GM19324 (cell line): ENCODE results near the gene FER.
"Not testable (repeated sequence)": the region's sequence is repeated elsewhere in the genome, so short reads cannot be mapped to it uniquely, and the experiment has no call there.

Experiments
- ATAC-seq: cut with Tn5 transposase; IDR thresholded peaks from one replicate; pipeline ENCODE4 v1.9.1; 2021; ENCODE audit warnings: mild to moderate bottlenecking, moderate library complexity; ENCODE audit not compliant: unreplicated experiment, low FRiP score

Gene FER

DNA sequence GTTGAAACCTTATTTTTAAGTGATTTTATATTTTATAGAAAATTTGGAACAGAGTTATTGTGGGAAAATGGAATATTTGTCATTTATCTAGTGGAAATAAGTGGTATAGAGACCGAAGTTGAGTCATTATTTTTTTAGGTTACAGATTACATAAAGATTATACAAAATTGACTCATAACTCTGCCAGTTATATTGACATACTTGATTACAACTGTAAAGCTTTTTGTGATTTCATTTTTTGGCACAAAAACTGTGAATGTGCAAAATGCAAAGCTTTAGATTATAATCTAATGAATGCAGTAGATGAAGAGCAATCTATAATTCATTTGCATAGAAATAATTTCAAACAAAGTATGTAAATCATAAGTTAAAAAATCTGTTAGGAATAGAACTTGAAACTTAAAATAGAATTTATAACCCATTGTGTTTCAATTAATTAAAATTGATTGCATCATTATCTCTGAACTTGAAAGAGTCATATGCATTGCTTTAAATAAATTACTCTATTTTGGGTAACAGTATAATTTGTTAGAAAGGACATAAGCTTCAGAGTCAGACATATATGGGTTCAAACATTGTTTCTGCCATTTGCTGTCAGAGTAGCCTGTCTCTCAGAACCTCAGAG lies 280.4 kb downstream of the FER start:
- ATAC-seq, result no peak

GRCh38 chr5:109028608-109029299 lies 281.1 kb downstream of the FER start:
- no peak for ATAC-seq

DNA sequence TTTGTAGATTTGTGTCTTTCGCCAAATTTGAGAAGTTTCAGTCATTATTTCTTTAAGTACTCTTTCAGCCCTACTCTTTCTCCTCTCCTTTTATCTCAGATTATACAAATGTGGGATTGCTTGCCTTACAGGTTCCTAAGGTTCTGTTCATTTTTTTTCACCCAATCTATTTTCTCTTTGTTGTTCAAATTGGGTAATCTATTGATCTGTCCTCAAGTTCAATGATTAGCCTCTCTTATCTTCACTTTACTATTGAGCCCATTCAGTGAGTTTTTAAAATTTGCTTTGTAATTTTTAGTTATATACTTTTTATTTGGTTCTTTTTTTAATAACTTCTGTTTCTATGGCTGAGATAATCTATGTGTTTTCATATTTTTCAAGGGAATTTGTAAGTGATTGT lies 282.1 kb downstream of the FER start:
- no peak for ATAC-seq

DNA sequence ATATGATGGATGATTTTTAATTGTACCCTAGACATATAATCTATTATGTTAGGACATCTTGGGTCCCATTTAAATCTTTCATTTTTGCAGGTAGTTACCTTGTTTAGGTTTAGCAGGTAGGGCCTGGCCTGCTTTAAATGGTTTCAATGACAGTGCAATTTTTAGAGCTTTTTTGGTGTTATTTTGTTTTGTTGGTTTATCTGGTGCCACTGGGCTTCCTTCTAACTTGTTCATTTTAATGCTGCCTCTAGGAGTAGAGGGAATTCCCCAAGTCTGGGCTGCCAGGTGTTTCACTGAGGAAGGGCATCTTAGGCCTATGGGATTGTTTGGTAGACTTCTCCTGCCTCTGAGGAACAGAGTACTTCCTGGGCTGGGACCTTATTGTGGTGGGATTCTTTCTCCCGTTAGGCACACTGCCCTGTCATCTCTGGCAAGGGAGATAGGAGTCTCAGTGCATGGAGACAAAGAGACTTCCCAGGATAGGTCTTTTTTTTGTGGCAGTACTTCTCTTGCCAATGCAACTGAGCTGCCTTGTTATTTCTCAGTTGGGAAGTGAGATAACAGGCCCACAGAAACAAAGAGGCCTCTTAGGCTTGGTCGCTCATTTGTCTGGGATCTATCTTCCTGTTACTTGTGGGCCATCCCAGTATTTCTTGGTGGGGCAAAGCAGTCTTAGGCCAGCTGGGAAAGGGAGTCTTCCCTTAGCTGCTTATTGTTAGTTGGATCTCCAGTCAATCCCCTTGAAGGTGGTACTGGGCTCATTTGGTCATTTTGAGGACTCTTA lies 282.9 kb downstream of the FER start:
- no peak for ATAC-seq

DNA sequence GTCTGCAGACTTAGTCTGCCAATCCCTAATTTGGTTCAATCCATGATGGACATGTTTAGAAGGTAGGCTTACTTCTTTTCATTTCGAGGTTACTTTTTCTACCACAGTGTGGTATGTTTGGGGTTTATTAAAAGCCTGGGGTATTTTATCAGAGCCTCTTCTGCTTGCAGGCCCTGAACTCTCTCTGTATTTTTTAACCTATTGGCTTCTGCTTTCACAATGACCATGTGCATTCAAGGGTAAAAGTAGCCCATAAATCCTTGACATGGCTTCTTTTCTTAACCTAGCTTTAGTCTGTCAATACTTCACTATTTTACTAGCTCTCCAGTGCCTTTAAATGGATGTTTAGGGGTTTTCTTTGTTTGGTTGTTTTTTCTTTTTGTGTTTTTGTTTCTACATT lies 286.6 kb downstream of the FER start:
- no peak for ATAC-seq

- ATAC-seq, result no peak
These were observed 287.7 kb downstream of the FER start for GRCh38 chr5:109035436-109035835.

DNA sequence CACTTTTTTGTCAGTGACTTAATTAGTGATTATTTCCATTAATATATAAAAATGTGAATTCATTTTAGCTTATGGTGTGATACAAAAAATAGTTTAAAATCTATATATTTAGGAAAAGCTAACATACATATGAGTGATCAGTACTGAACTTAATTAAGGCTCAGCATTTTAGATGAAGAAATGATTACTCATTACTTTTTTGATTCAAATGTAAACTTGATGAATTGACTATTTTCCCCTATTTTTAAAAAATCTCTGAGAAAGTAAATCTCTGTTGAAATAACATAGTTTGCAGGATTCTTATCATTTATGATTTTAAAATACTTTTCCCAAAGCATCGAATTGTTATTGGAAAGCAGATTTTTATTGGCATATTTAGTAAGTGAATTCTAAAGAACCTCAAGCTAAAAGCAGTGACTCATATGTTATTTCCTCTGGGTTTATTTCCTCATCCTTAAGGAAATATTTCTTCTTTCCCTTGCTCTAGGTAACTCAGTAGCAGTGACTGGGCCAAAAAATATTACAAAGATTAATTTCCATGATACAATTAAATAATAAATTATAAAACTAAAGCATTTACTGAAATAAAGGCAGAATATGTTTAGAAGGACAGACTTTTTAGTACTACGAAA lies 290.6 kb downstream of the FER start:
- no peak for ATAC-seq

DNA sequence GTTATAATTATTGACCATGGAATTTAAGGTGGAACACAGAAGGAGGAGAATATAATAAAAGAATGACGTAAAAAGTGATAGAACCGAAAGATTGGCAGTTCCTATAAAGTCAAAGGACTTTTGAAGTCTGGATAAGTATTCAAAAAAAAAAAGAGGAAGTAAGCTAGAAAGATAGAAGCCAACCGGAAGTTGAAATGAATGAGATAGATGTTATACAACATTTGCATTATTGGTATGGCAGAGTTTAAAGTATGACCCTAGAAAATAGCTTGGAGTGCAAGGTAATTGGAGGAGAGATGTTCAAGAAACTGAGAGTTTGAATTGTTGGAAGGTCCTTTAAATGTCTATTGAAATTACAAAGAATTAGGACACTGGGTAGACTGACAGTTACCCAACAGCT lies 293.6 kb downstream of the FER start:
- ATAC-seq, result no peak

- ATAC-seq, result no peak
These were observed 298.0 kb downstream of the FER start for GRCh38 chr5:109045710-109046109.

DNA sequence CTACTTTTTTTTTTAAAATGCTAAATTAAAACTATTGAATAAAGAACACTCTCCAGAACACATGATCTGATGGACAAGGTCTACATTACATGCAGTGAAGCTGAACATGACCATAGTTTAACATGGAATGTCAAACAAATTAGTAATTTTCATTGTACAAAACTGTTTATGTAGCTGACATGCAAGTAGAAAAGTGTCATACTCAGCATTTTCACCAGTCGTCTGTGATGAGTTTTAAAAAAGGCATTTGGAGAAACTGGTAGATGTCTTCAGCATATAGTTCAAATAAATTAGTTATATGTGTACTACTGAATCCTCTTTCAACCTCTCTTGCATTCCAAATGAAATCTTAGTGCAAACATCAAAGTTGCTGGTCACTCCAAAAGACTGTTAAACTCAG lies 301.9 kb downstream of the FER start:
- no peak for ATAC-seq

DNA sequence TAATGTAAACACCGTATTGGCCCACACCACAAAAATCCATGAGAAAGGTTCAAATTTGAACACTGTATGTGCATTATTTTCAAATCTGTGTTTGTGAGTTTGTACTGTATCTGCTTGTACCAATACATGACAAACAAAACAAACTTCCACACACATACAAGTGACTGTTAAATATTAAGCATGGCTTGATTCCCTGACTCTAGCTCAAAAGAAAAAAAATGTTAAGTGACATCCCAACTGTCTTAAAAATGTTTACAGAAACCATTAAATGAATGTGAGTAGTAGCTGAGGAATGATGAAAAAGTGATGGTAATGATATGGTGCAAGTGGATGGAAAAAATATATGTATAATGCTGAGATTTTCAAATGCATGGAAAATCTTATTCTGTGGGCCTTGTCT lies 302.6 kb downstream of the FER start:
- ATAC-seq, result not testable (repeated sequence)

DNA sequence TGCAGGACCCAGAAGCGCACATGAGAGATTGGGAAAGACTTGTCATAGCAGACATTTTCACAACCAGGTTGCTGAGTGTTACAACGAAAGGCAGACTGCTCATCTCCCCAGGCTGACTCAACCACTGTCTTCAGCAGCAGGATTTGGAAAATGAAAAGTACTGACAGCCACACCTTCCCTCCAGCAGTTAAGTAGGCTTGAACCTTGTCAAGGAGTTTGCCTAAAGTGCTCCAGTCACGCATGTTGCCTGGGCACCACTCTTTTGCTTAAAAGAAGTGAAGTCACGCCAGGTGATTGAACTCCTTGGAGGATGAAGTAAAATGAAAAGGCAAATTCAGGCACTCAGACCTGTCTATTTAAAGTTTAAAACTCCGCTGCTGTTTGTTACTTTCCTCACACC lies 304.5 kb downstream of the FER start:
- ATAC-seq, result not testable (repeated sequence)

GRCh38 chr5:109053995-109054417 lies 306.3 kb downstream of the FER start:
- no peak for ATAC-seq

GRCh38 chr5:109060378-109061025 lies 312.8 kb downstream of the FER start:
- ATAC-seq, result no peak

- no peak for ATAC-seq
These were observed 315.0 kb downstream of the FER start for GRCh38 chr5:109062664-109063063.

- ATAC-seq, result no peak
These were observed 315.5 kb downstream of the FER start for GRCh38 chr5:109063223-109063622.

DNA sequence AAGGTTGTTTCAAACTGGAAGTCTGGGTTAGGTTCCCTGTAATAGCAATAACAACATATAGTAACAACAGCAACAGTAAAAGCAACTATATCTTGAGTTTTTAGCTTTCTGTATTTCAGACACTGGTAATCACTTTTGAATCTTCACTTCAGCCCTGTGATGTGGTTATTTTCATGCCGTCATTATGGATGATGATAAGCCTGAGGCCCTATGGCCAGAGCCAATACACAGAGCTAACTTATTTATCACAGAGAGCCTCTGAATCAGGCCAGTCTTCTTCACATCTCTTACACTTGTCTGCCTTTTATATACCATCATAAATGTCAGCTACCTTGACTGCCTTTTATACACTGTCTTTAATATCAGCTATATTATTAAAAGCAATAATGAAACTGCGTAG lies 329.0 kb downstream of the FER start:
- no peak for ATAC-seq

GRCh38 chr5:109078448-109078847 lies 330.8 kb downstream of the FER start:
- ATAC-seq, result no peak

- ATAC-seq, result no peak
These were observed 332.8 kb downstream of the FER start for GRCh38 chr5:109080481-109080880.

GRCh38 chr5:109080896-109081295 lies 333.2 kb downstream of the FER start:
- ATAC-seq, result no peak

- no peak for ATAC-seq
These were observed 336.2 kb downstream of the FER start for GRCh38 chr5:109083937-109084336.
